Upper lobe of left lung (tissue), 6 donors: ENCODE measurements around the gene HEBP2. TPM values are rescaled to one million over a fixed set of nuclear protein-coding genes. Genes with fewer than 3 reads are reported as not detected.

Experiments
- ATAC-seq, 2 donors: fragments of 200-7000 bp; cut with Tn5 transposase; one replicate each; pipeline ENCODE4 v1.9.1; 2022; ENCODE audit warnings: mild to moderate bottlenecking in 2 of 2, moderate library complexity in 2 of 2; ENCODE audit not compliant: low FRiP score in 2 of 2
- DNase-seq, 2 donors: peaks; one replicate each; pipeline ENCODE4 v3.0.0-alpha.2; 2019 to 2020
- H3K27ac ChIP-seq, 4 donors: fragments of 200-600 bp; sonication (generic); one replicate each; pipeline ENCODE4 v1.5.1; 2016 to 2019
- H3K27me3 ChIP-seq, 4 donors: fragments of 200-600 bp; sonication (generic); one replicate each; pipeline ENCODE4 v1.5.1; 2017 to 2019
- H3K36me3 ChIP-seq, 4 donors: fragments of 200-600 bp; sonication (generic); one replicate each; pipeline ENCODE4 v1.5.1; 2016 to 2019
- H3K4me1 ChIP-seq, 4 donors: fragments of 200-600 bp; sonication (generic); one replicate each; pipeline ENCODE4 v1.5.1; 2018 to 2019
- H3K4me3 ChIP-seq, 4 donors: fragments of 200-600 bp; sonication (generic); one replicate each; pipeline ENCODE4 v1.5.1; 2017 to 2019; ENCODE audit warnings: mild to moderate bottlenecking in 2 of 4, moderate library complexity in 1 of 4
- H3K9me3 ChIP-seq, 4 donors: fragments of 200-600 bp; sonication (generic); one replicate each; pipeline ENCODE4 v1.5.1; 2018 to 2019
- EP300 ChIP-seq, 4 donors: sonication (generic); formaldehyde crosslinking; IDR thresholded peaks; one replicate each; pipeline ENCODE4 v1.5.1; 2017; ENCODE audit warnings: antibody characterized with exemption in 4 of 4, control low read depth in 2 of 4
- POLR2A ChIP-seq, 4 donors: fragments of 450-650 bp; IDR thresholded peaks; one replicate each; pipeline ENCODE4 v1.5.1; 2016 to 2017; ENCODE audit warnings: antibody characterized with exemption in 4 of 4, mild to moderate bottlenecking in 2 of 4
- POLR2AphosphoS5 ChIP-seq, 2 donors: sonication (generic); formaldehyde crosslinking; IDR thresholded peaks; one replicate each; pipeline ENCODE4 v1.5.1; 2017; ENCODE audit warnings: antibody characterized with exemption in 2 of 2
- WGBS, 2 donors: methylation state at CpG; one replicate each; pipeline ENCODE4 v1.1.5; 2017 to 2018; 5-methylcytosine and 5-hydroxymethylcytosine counted together
- total RNA-seq, 6 donors: library from RNA; depleted of rRNA in 4 of 6; stranded (reverse); fragments of >200 nt in 4 of 6; gene quantifications; one replicate each; pipeline versions ENCODE4 v1.1.0 to v1.2.1, GENCODE V29; 2016 to 2021
- TF ChIP-seq, protein P1 (sequence below), 6 experiments: fragments of 450-650 bp in 4 of 6; fragments of 200-600 bp in 2 of 6; sonication (generic) in 2 of 6; IDR thresholded peaks; one replicate each; pipeline ENCODE4 v1.5.1; 2016 to 2019; ENCODE audit warnings: antibody characterized with exemption in 6 of 6
- donor health status: DM: no; HTN: no; CAD: no; lungs with moderate emphysema.
- donor health status: DM: no; HTN: yes; CAD: no; lungs with severe emphysema.

The HEBP2 gene
- total RNA-seq, 6 donors from 2014 or later: 11.5 to 68.0 (median 48.6) TPM

DNA sequence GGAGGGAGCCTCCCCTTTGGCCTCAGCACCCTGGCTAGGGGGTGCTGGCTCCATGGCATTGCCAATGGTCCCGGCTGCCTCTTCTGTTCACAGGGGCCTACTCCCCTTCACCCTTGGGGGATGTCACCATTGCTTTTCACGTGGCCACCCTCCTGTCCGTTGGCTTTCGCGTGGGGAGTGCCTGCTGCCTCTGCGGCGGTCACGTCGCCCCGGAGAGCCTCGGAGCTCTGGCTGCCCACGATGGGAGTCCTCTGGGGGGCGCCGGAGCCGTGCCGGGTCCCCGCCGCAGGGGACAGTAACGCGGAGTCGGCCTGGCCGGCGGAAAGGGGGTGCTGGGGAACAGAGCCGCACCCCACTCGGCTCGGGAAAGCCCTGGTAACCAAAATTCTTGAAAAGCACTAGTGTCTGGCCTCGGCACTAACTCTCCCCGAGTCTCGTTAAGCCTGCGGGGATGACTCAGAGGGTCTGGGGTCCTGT lies 661 bp upstream of the HEBP2 start:
- H3K4me3 ChIP-seq: peak overlapping the region; percentile 70 to 90 (median 81)
- 0% methylated on average over 14 to 16 of the region's 30 CpGs for WGBS, 2 donors
- TF ChIP-seq POLR2AphosphoS5 (IDR thresholded peaks at IDR 0.05): no peak
- TF ChIP-seq, protein P1, sequence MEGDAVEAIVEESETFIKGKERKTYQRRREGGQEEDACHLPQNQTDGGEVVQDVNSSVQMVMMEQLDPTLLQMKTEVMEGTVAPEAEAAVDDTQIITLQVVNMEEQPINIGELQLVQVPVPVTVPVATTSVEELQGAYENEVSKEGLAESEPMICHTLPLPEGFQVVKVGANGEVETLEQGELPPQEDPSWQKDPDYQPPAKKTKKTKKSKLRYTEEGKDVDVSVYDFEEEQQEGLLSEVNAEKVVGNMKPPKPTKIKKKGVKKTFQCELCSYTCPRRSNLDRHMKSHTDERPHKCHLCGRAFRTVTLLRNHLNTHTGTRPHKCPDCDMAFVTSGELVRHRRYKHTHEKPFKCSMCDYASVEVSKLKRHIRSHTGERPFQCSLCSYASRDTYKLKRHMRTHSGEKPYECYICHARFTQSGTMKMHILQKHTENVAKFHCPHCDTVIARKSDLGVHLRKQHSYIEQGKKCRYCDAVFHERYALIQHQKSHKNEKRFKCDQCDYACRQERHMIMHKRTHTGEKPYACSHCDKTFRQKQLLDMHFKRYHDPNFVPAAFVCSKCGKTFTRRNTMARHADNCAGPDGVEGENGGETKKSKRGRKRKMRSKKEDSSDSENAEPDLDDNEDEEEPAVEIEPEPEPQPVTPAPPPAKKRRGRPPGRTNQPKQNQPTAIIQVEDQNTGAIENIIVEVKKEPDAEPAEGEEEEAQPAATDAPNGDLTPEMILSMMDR (IDR thresholded peaks at IDR 0.05): peak in 2 of 6 experiments; percentile 20 to 28
- TF ChIP-seq POLR2A (IDR thresholded peaks at IDR 0.05): no peak
- no peak for TF ChIP-seq EP300 (IDR thresholded peaks at IDR 0.05)
- DNase-seq (peak; percentile 42 to 90), ATAC-seq (peak; percentile 36 to 59)
- H3K4me1 ChIP-seq: peaks cover 0 to 19% (median 6%) of the 10 kb centered on the region in 4 donors
- H3K27ac ChIP-seq: peak overlapping the region; percentile 93 to 96 (median 94)
- H3K9me3 ChIP-seq: no peaks in the 10 kb centered on the region
- H3K27me3 ChIP-seq: no peaks in the 10 kb centered on the region
- H3K36me3 ChIP-seq: peaks cover 9 to 28% (median 17%) of the 10 kb centered on the region in 4 donors

DNA sequence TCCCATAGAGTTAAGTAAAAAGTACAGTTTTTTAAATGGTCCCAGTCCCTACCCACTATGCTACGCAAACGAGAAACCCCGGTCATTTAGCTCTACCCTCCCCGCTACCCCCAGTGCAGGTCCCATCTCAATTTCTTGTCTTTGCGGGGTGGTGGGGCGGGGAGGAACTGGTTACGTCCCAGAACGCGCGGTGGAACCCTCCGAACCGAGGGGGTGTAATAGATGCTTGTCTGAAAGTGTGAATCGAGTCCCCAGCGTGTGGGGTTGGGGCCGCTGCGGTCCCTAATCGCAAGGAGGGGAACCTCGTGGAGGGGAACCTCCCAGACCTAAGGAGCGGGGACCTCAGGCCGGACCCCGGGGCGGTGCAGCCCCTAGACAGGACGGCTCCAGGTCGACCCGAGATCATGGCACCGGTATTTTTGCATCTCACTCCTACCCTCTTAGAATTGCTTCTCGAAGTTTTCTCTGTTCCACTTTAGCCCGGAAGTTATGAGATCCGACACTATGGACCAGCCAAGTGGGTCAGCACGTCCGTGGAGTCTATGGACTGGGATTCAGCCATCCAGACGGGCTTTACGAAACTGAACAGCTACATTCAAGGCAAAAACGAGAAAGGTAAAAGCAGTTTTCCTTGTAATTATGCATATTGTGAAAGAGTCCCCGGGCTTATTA lies 779 bp downstream of the HEBP2 start:
- Histone ChIP-seq H3K4me3 (peak overlapping the region; percentile 70 to 90 (median 81)), H3K27me3 (no peaks in the 10 kb centered on the region), H3K27ac (peak overlapping the region; percentile 93 to 96 (median 94)), H3K9me3 (no peaks in the 10 kb centered on the region), H3K36me3 (peaks cover 9 to 43% (median 24%) of the 10 kb centered on the region in 4 donors), H3K4me1 (peaks cover 0 to 22% (median 6%) of the 10 kb centered on the region in 4 donors)
- no peak for TF ChIP-seq POLR2A (IDR thresholded peaks at IDR 0.05)
- TF ChIP-seq POLR2AphosphoS5 (IDR thresholded peaks at IDR 0.05): no peak
- TF ChIP-seq, protein P1 (IDR thresholded peaks at IDR 0.05): no peak
- ATAC-seq (peak; percentile 25 to 29), DNase-seq (peak; percentile 28 to 84)
- 6 to 9% methylated on average over 17 to 35 of the region's 35 CpGs for WGBS, 2 donors

DNA sequence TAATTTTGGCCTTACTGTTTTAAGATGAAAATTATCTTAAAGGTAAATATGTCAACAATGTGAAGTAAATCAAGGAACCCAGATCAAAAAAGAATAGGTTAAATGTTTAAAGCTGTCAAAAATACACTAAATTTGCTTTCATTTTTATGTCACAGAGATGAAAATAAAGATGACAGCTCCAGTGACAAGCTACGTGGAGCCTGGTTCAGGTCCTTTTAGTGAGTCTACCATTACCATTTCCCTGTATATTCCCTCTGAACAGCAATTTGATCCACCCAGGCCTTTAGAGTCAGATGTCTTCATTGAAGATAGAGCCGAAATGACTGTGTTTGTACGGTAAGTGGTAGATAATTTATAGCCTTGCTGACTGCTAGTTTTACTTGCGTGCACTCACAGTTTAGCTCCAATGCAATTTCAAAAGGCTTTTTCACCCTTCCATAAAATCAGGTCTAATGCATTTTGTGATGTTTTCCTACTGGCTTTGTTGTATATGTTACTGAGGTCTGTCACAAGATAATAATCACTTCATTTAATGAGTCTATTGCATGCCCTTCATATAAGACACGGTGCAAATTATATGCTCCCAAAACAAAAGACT lies 1.9 kb downstream of the HEBP2 start:
- DNase-seq (no peak), ATAC-seq (no peak)
- H3K9me3 ChIP-seq: no peaks in the 10 kb centered on the region
- H3K4me3 ChIP-seq: no peak overlapping the region
- WGBS, 2 donors: 82 to 83% methylated on average over 5 of the region's 5 CpGs
- TF ChIP-seq POLR2AphosphoS5 (IDR thresholded peaks at IDR 0.05) (no peak), EP300 (IDR thresholded peaks at IDR 0.05) (no peak), POLR2A (IDR thresholded peaks at IDR 0.05) (no peak)
- TF ChIP-seq, protein P1 (IDR thresholded peaks at IDR 0.05): no peak
- peaks cover 4 to 32% (median 14%) of the 10 kb centered on the region in 4 donors for H3K4me1 ChIP-seq
- H3K27ac ChIP-seq: peak overlapping the region in 1 of 4 donors; percentile 95
- H3K27me3 ChIP-seq: no peaks in the 10 kb centered on the region
- H3K36me3 ChIP-seq: peaks cover 9 to 52% (median 25%) of the 10 kb centered on the region in 4 donors

DNA sequence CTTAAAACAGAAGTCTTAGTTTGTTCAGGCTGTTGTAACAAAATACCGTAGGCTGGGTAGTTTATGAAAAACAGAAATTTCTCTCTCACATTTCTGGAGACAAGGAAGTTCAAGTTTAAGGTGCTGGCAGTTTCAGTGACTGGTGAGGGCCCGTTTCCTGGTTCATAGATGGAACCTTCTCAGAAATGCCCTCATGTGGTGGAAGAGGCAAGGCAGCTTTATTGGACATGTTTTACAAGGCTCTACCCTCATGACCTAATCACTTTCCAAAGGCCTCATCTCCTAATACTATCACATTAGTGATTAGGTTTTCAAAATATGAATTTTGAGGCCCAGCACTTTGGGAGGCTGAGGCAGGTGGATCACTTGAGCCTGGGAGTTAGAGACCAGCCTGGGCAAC lies 2.4 kb downstream of the HEBP2 start:
- peaks cover 4 to 35% (median 18%) of the 10 kb centered on the region in 4 donors for H3K4me1 ChIP-seq
- H3K36me3 ChIP-seq: peaks cover 9 to 57% (median 27%) of the 10 kb centered on the region in 4 donors
- TF ChIP-seq, protein P1 (IDR thresholded peaks at IDR 0.05): no peak
- no peak for TF ChIP-seq POLR2A (IDR thresholded peaks at IDR 0.05)
- TF ChIP-seq POLR2AphosphoS5 (IDR thresholded peaks at IDR 0.05): no peak
- no peak for TF ChIP-seq EP300 (IDR thresholded peaks at IDR 0.05)
- 62 to 81% methylated on average over 2 of the region's 2 CpGs for WGBS, 2 donors
- DNase-seq (no peak), ATAC-seq (no peak)
- no peak overlapping the region for H3K27ac ChIP-seq
- no peaks in the 10 kb centered on the region for H3K9me3 ChIP-seq
- H3K4me3 ChIP-seq: no peak overlapping the region
- H3K27me3 ChIP-seq: no peaks in the 10 kb centered on the region
